Common myeloid progenitor, CD34-positive (primary cell): ENCODE measurements around the gene GNB1L.

ENCODE experiments used
- CTCF ChIA-PET: fragments of 350-600 bp; sonication (Branson Sonifier 250); formaldehyde crosslinking; loops from one replicate; lab custom pipeline; 2021; ENCODE audit warnings: antibody characterized with exemption; lab: Charles Lee
- POLR2A ChIA-PET: fragments of 350-600 bp; sonication (Branson Sonifier 250); formaldehyde crosslinking; loops from one replicate; lab custom pipeline; 2021; ENCODE audit warnings: antibody characterized with exemption; lab: Charles Lee
- DNase-seq, 3 donors: peaks; one replicate each; pipeline versions ENCODE4 v3.0.0 to v3.0.0-alpha.2; 2013
- H3K27ac ChIP-seq, 2 experiments: 1 replicate in 1 of 2; 2 replicates in 1 of 2; pipeline ENCODE4 v1.7.0; 2013; ENCODE audit warnings: inconsistent platforms in 2 of 2, low read length in 2 of 2, mild to moderate bottlenecking in 2 of 2, low read depth in 1 of 2, moderate library complexity in 1 of 2; ENCODE audit not compliant: severe bottlenecking in 2 of 2, insufficient read depth in 1 of 2, poor library complexity in 1 of 2
- H3K27me3 ChIP-seq, 5 experiments: replicated peaks in 2 of 5; 1 replicate in 3 of 5; 2 replicates in 2 of 5; pipeline versions ENCODE4 v1.6.1 to v1.7.0; 2013; ENCODE audit warnings: low read length in 4 of 5, mild to moderate bottlenecking in 2 of 5, moderate library complexity in 2 of 5, inconsistent platforms in 1 of 5; ENCODE audit not compliant: insufficient read depth in 5 of 5, control insufficient read depth in 4 of 5
- H3K36me3 ChIP-seq, 4 experiments: 1 replicate in 2 of 4; 2 replicates in 2 of 4; pipeline versions ENCODE4 v1.6.1 to v1.7.0; 2013; ENCODE audit warnings: low read length in 3 of 4, control low read depth in 1 of 4, mild to moderate bottlenecking in 1 of 4; ENCODE audit not compliant: control insufficient read depth in 4 of 4, insufficient read depth in 4 of 4
- H3K4me1 ChIP-seq, 4 experiments: 1 replicate in 3 of 4; 2 replicates in 1 of 4; pipeline versions ENCODE4 v1.6.1 to v1.7.1; 2013; ENCODE audit warnings: low read length in 3 of 4, mild to moderate bottlenecking in 3 of 4, control low read depth in 1 of 4, inconsistent platforms in 1 of 4, moderate library complexity in 1 of 4; ENCODE audit not compliant: control insufficient read depth in 4 of 4, insufficient read depth in 4 of 4; ENCODE audit errors: control extremely low read depth in 1 of 4
- H3K4me3 ChIP-seq, 7 experiments: 1 replicate in 4 of 7; 2 replicates in 3 of 7; pipeline versions ENCODE4 v1.5.1 to v1.7.0; 2013; ENCODE audit warnings: mild to moderate bottlenecking in 7 of 7, low read length in 6 of 7, moderate library complexity in 6 of 7, inconsistent platforms in 2 of 7, low read depth in 2 of 7, control low read depth in 1 of 7; ENCODE audit not compliant: insufficient read depth in 4 of 7, control insufficient read depth in 1 of 7; ENCODE audit errors: extremely low read depth in 1 of 7
- H3K9me3 ChIP-seq, 5 experiments: 1 replicate in 4 of 5; 2 replicates in 1 of 5; pipeline versions ENCODE4 v1.6.1 to v1.7.1; 2013; ENCODE audit warnings: low read length in 4 of 5, mild to moderate bottlenecking in 2 of 5, inconsistent platforms in 1 of 5, low read depth in 1 of 5, moderate library complexity in 1 of 5; ENCODE audit not compliant: control insufficient read depth in 4 of 5, insufficient read depth in 2 of 5; ENCODE audit errors: control extremely low read depth in 1 of 5
- whole genome bisulfite sequencing: methylation state at CpG from one replicate; pipeline ENCODE4 v1.1.5; 2013; ENCODE audit not compliant: insufficient coverage; 5-methylcytosine and 5-hydroxymethylcytosine counted together

Gene GNB1L

GRCh38 chr22:19871023-19871844 is 16.6 kb upstream of the GNB1L start:
- Histone ChIP-seq H3K4me3 (no peak overlapping the region), H3K36me3 (peaks cover 0 to under 1% (median 0%) of the 10 kb centered on the region in 4 experiments), H3K4me1 (peaks cover 0 to 3% (median 0%) of the 10 kb centered on the region in 4 experiments), H3K27me3 (no peaks in the 10 kb centered on the region), H3K9me3 (no peaks in the 10 kb centered on the region), H3K27ac (no peak overlapping the region)
- 86% methylated on average over 17 of the region's 19 CpGs for WGBS
- no peak for DNase-seq
- CTCF ChIA-PET: interaction anchor here (1.4 kb wide), 1 partner anchor 13 kb away, joined by 6 read pairs; no protein-coding TSS in a partner anchor
- POLR2A ChIA-PET: no interaction called here

GRCh38 chr22:19870153-19871022 is 15.7 kb upstream of the GNB1L start:
- no peaks in the 10 kb centered on the region for H3K27me3 ChIP-seq
- 97% methylated on average over 30 of the region's 30 CpGs for WGBS
- no peaks in the 10 kb centered on the region for H3K9me3 ChIP-seq
- DNase-seq: no peak
- no peak overlapping the region for H3K4me3 ChIP-seq
- ChIA-PET POLR2A (no interaction called here), CTCF (interaction anchor here (1.6 kb wide), 1 partner anchor 26 kb away, joined by 3 read pairs; no protein-coding TSS in a partner anchor)
- H3K4me1 ChIP-seq: peaks cover 0 to 3% (median 0%) of the 10 kb centered on the region in 4 experiments
- H3K36me3 ChIP-seq: no peaks in the 10 kb centered on the region
- no peak overlapping the region for H3K27ac ChIP-seq

- CTCF ChIA-PET: interaction anchor here (1.6 kb wide), 1 partner anchor 25 kb away, joined by 3 read pairs; no protein-coding TSS in a partner anchor
- POLR2A ChIA-PET: no interaction called here
- WGBS: 99% methylated on average over 9 of the region's 12 CpGs
- H3K27ac ChIP-seq: no peak overlapping the region
- H3K4me3 ChIP-seq: no peak overlapping the region
- no peak for DNase-seq
- H3K27me3 ChIP-seq: no peaks in the 10 kb centered on the region
- no peaks in the 10 kb centered on the region for H3K9me3 ChIP-seq
- H3K4me1 ChIP-seq: peaks cover 0 to 3% (median 0%) of the 10 kb centered on the region in 4 experiments
- no peaks in the 10 kb centered on the region for H3K36me3 ChIP-seq
These were observed 15.0 kb upstream of the GNB1L start for GRCh38 chr22:19869497-19870152.

DNA sequence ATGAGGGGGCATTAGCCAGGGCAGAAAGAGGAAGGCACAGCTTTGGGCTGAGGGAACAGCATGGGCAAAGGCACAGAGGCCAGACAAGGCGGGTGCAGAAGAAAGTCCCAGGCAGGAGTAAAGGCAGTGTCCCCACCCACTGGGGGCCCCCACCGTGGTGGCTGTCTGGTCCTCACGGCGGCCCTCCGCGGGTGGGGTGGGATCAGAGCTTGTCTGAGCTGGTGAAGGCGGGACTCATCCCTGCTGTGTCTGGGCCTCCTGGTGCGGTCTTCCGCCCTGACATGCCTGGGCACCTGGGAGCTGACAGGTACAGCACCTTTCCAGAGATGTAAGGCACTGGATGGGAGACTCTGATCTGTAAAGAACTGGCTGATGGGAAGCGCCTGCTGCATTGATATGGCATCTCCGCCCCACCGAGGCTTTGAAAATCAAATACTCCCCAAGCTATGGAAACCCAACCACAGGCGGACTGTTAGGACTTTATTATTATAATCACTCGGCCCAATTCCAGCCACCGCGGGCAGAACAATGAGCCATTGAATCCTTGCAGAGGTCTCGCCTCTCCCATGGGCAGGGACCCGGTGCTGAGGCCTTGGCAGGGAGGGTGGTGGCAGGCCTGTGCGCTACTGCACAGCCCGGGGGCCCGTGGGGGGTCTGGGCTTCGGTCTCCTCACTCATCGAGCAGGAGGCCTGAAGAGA is 14.2 kb upstream of the GNB1L start:
- WGBS: 96% methylated on average over 20 of the region's 23 CpGs

DNA sequence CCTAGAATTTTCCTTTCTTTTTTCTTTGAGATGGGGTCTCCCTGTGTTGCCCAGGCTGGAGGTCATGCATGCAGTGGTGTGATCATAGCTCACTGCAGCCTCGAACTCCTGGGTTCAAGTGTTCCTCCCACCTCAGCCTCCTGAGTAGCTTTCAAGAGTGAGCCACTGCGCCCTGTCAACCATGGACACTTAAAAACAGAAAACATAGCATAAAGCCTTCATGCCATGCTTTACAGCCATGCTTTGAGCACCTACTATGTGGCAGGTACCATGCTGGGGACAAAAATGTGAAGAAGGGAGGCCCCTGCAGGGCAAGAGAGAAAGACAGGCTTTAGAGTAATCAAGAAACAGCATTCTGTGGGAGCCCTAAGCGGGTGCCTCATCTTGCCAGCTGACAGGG is 13.7 kb upstream of the GNB1L start:
- H3K36me3 ChIP-seq: no peaks in the 10 kb centered on the region
- ChIA-PET POLR2A (no interaction called here), CTCF (no interaction called here)
- H3K4me1 ChIP-seq: peaks cover 0 to 3% (median 0%) of the 10 kb centered on the region in 4 experiments
- WGBS: 88% methylated on average over 1 of the region's 3 CpGs
- H3K27ac ChIP-seq: no peak overlapping the region
- no peaks in the 10 kb centered on the region for H3K27me3 ChIP-seq
- no peak for DNase-seq
- no peak overlapping the region for H3K4me3 ChIP-seq
- no peaks in the 10 kb centered on the region for H3K9me3 ChIP-seq

More for the DNA sequence above, 14.2 kb upstream of the GNB1L start:
- CTCF ChIA-PET: interaction anchor here (1.6 kb wide), 1 partner anchor 24 kb away, joined by 3 read pairs; no protein-coding TSS in a partner anchor
- no peak overlapping the region for H3K27ac ChIP-seq
- DNase-seq: no peak
- peaks cover 0 to 3% (median 0%) of the 10 kb centered on the region in 4 experiments for H3K4me1 ChIP-seq
- POLR2A ChIA-PET: no interaction called here
- H3K36me3 ChIP-seq: no peaks in the 10 kb centered on the region
- no peaks in the 10 kb centered on the region for H3K9me3 ChIP-seq
- no peaks in the 10 kb centered on the region for H3K27me3 ChIP-seq
- no peak overlapping the region for H3K4me3 ChIP-seq

GRCh38 chr22:19867617-19868016 is 12.9 kb upstream of the GNB1L start:
- 97% methylated on average over 4 of the region's 7 CpGs for WGBS
- Histone ChIP-seq H3K9me3 (no peaks in the 10 kb centered on the region), H3K27ac (no peak overlapping the region), H3K4me3 (no peak overlapping the region), H3K4me1 (no peaks in the 10 kb centered on the region), H3K27me3 (no peaks in the 10 kb centered on the region), H3K36me3 (no peaks in the 10 kb centered on the region)
- CTCF ChIA-PET: no interaction called here
- POLR2A ChIA-PET: interaction anchor here (1.0 kb wide), 1 partner anchor 12 kb away, joined by 3 read pairs; no protein-coding TSS in a partner anchor
- DNase-seq: no peak
